Keratinocyte (primary cell): ENCODE results near the gene SDK1. TPM values are rescaled to one million over a fixed set of nuclear protein-coding genes. Genes with fewer than 3 reads are reported as not detected.

Experiments
- DNase-seq: peaks from one replicate; pipeline ENCODE4 v3.0.0-alpha.2; 2011; ENCODE audit warnings: low read depth, missing footprints, low spot score
- FAIRE-seq: peaks from 2 replicates; lab custom pipeline; 2011; peaks lifted over from hg19 to GRCh38; lab: Jason Lieb, UNC
- H2AFZ ChIP-seq: 2 replicates; pipeline ENCODE4 v1.6.0; 2012; ENCODE audit warnings: low read length, control low read depth, inconsistent platforms; ENCODE audit not compliant: control insufficient read depth
- H3K27ac ChIP-seq: 2 replicates; pipeline ENCODE4 v1.5.1; 2011; ENCODE audit warnings: low read length; ENCODE audit not compliant: control insufficient read depth, insufficient read depth
- H3K27me3 ChIP-seq: 3 replicates; pipeline ENCODE4 v1.6.0; 2011; ENCODE audit warnings: low read length; ENCODE audit not compliant: control insufficient read depth, insufficient read depth; ENCODE audit errors: extremely low read depth
- H3K36me3 ChIP-seq, 2 experiments: 2 replicates in 1 of 2; 3 replicates in 1 of 2; pipeline ENCODE4 v1.5.1; 2011; ENCODE audit warnings: low read length in 2 of 2, mild to moderate bottlenecking in 1 of 2; ENCODE audit not compliant: control insufficient read depth in 2 of 2, insufficient read depth in 2 of 2; ENCODE audit errors: extremely low read depth in 1 of 2
- H3K4me1 ChIP-seq: 3 replicates; pipeline ENCODE4 v1.5.1; 2011; ENCODE audit warnings: low read length; ENCODE audit not compliant: control insufficient read depth, insufficient read depth; ENCODE audit errors: extremely low read depth
- H3K4me2 ChIP-seq: 3 replicates; pipeline ENCODE4 v1.6.0; 2011; ENCODE audit warnings: low read depth, low read length; ENCODE audit not compliant: control insufficient read depth, insufficient read depth; ENCODE audit errors: extremely low read depth
- H3K4me3 ChIP-seq, 3 experiments: fragments of 200-600 bp in 1 of 3; sonication (generic) in 1 of 3; 2 replicates in 2 of 3; 3 replicates in 1 of 3; pipeline ENCODE4 v1.5.1; 2011 to 2016; ENCODE audit warnings: low read length in 3 of 3, mild to moderate bottlenecking in 3 of 3, control low read depth in 2 of 3, inconsistent platforms in 1 of 3, low read depth in 1 of 3, mixed read lengths in 1 of 3, mixed run types in 1 of 3, moderate library complexity in 1 of 3; ENCODE audit not compliant: control insufficient read depth in 2 of 3, insufficient read depth in 2 of 3; ENCODE audit errors: extremely low read depth in 1 of 3
- H3K79me2 ChIP-seq: 2 replicates; pipeline ENCODE4 v1.6.0; 2012; ENCODE audit warnings: low read length; ENCODE audit not compliant: control insufficient read depth, insufficient read depth
- H3K9ac ChIP-seq: 3 replicates; pipeline ENCODE4 v1.6.0; 2011; ENCODE audit warnings: low read length; ENCODE audit not compliant: control insufficient read depth, insufficient read depth; ENCODE audit errors: extremely low read depth
- H3K9me1 ChIP-seq: 3 replicates; pipeline ENCODE4 v1.6.0; 2011; ENCODE audit warnings: low read length; ENCODE audit not compliant: control insufficient read depth, insufficient read depth; ENCODE audit errors: extremely low read depth
- H3K9me3 ChIP-seq: 2 replicates; pipeline ENCODE4 v1.5.1; 2012; ENCODE audit warnings: low read depth, low read length; ENCODE audit not compliant: control insufficient read depth
- H4K20me1 ChIP-seq: 3 replicates; pipeline ENCODE4 v1.6.0; 2011; ENCODE audit warnings: low read length; ENCODE audit not compliant: control insufficient read depth, insufficient read depth; ENCODE audit errors: extremely low read depth
- EZH2 ChIP-seq: IDR thresholded peaks from one replicate; pipeline ENCODE4 v1.6.1; 2012; ENCODE audit warnings: inconsistent platforms, mild to moderate bottlenecking, low read length, moderate library complexity
- dilution Hi-C: fragments of 300-500 bp; cut with MboI; formaldehyde crosslinking; loops from one replicate; pipeline ENCODE4 v1.7.0; 2020; ENCODE audit warnings: low sequenced_read_pairs; ENCODE audit not compliant: extremely low pct_ligation_motif_present
- polyA plus RNA-seq, 5 experiments: library from polyadenylated mRNA; depleted of rRNA in 3 of 5; stranded (reverse) in 3 of 5; stranded (forward) in 1 of 5; unstranded in 1 of 5; fragments of >200 nt; gene quantifications; 1 replicate in 1 of 5; 2 replicates in 3 of 5; 3 replicates in 1 of 5; pipeline versions ENCODE4 v1.2.1 to v1.2.3, GENCODE V29; 2011 to 2012; ENCODE audit warnings: missing spikeins in 2 of 5, low read depth in 1 of 5, low replicate concordance in 1 of 5
- TF ChIP-seq, protein P1 (sequence below), 3 experiments: IDR thresholded peaks in 1 of 3; conservative IDR thresholded peaks in 1 of 3; optimal IDR thresholded peaks in 1 of 3; 2 replicates in 2 of 3; 3 replicates in 1 of 3; pipeline versions ENCODE3 to v1.5.1; 2011; ENCODE audit warnings: low read length in 3 of 3, mild to moderate bottlenecking in 3 of 3, moderate library complexity in 2 of 3, control low read depth in 1 of 3, inconsistent platforms in 1 of 3; ENCODE audit not compliant: insufficient read depth in 2 of 3; ENCODE audit errors: extremely low read depth in 1 of 3

SDK1 gene
- polyA plus RNA-seq, 1 donor (not counting 4 experiments of a cell fraction or from before 2014, with no cell fraction given) = 0.66 TPM

DNA sequence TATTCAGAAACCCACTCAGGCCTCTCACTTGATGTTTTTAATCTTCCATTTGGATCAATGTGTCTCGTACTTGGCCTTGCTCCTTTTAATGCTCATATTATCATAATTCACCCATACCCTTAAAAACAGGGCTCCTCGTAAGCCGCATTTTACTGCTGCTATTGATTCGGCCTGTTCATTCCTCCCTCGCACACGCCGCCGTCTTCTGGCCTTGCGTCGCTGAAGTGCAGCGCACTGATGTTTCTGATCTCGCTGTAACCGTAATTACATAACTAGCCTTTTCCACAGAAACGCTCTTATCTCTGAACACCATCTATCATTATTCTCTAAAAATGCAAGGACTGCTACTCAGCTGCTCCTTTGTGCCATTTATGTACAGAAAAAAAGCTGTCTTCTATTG lies 836.5 kb downstream of the SDK1 start:
- H2AFZ ChIP-seq = no peak overlapping the region
- no peak overlapping the region for H3K4me3 ChIP-seq
- H3K27me3 ChIP-seq = no peaks in the 10 kb centered on the region
- no peaks in the 10 kb centered on the region for H3K4me1 ChIP-seq
- no peak overlapping the region for H3K4me2 ChIP-seq
- no peaks in the 10 kb centered on the region for H3K36me3 ChIP-seq
- no peaks in the 10 kb centered on the region for H3K79me2 ChIP-seq
- dilution Hi-C loops = no loop called here
- no peaks in the 10 kb centered on the region for H3K9me3 ChIP-seq
- FAIRE-seq = no peak
- H3K9me1 ChIP-seq = no peaks in the 10 kb centered on the region
- no peak overlapping the region for H3K9ac ChIP-seq
- DNase-seq = no peak
- no peak overlapping the region for H3K27ac ChIP-seq
- H4K20me1 ChIP-seq = no peaks in the 10 kb centered on the region
- TF ChIP-seq EZH2 = no peak
- TF ChIP-seq, protein P1, sequence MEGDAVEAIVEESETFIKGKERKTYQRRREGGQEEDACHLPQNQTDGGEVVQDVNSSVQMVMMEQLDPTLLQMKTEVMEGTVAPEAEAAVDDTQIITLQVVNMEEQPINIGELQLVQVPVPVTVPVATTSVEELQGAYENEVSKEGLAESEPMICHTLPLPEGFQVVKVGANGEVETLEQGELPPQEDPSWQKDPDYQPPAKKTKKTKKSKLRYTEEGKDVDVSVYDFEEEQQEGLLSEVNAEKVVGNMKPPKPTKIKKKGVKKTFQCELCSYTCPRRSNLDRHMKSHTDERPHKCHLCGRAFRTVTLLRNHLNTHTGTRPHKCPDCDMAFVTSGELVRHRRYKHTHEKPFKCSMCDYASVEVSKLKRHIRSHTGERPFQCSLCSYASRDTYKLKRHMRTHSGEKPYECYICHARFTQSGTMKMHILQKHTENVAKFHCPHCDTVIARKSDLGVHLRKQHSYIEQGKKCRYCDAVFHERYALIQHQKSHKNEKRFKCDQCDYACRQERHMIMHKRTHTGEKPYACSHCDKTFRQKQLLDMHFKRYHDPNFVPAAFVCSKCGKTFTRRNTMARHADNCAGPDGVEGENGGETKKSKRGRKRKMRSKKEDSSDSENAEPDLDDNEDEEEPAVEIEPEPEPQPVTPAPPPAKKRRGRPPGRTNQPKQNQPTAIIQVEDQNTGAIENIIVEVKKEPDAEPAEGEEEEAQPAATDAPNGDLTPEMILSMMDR (optimal IDR thresholded peaks at IDR 0.05 in 1 of 3, IDR thresholded peaks at IDR 0.05 in 1 of 3, conservative IDR thresholded peaks at IDR 0.05 in 1 of 3; ENCODE audit: extremely low read depth in 1 of 3, insufficient read depth in 2 of 3, low read length in 3 of 3) = no peak

DNA sequence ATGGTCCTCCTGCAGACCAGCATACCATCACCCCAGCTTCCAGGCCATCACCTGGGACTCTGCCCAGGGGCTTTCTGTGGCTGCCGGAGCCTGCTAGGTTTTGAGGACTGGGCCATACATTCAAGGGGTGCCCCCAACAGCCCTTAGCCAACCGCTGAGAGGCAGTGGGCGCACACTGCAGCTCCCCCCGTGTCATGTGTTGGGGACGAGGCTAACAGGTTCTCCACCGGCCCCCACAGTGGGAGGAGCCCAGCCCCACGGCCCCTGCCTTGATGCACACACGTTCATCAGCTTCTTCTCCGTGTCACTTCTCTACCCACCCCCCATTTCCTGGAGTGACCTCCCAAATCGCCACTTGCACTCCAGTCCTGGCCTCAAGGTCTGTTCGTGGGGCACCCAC lies 837.8 kb downstream of the SDK1 start:
- Histone ChIP-seq H3K9ac (no peak overlapping the region), H3K9me3 (no peaks in the 10 kb centered on the region), H3K4me3 (no peak overlapping the region), H2AFZ (no peak overlapping the region), H3K4me2 (no peak overlapping the region), H3K9me1 (no peaks in the 10 kb centered on the region), H3K4me1 (no peaks in the 10 kb centered on the region), H3K79me2 (no peaks in the 10 kb centered on the region), H4K20me1 (no peaks in the 10 kb centered on the region), H3K27me3 (peaks cover 6% of the 10 kb centered on the region), H3K36me3 (no peaks in the 10 kb centered on the region), H3K27ac (no peak overlapping the region)
- TF ChIP-seq, protein P1 (optimal IDR thresholded peaks at IDR 0.05 in 1 of 3, IDR thresholded peaks at IDR 0.05 in 1 of 3, conservative IDR thresholded peaks at IDR 0.05 in 1 of 3; ENCODE audit: extremely low read depth in 1 of 3, insufficient read depth in 2 of 3, low read length in 3 of 3) = no peak
- no peak for TF ChIP-seq EZH2
- dilution Hi-C loops = no loop called here
- no peak for FAIRE-seq
- DNase-seq = no peak
